Ovary (tissue), 9 donors: ENCODE data around the gene CD86. TPM values are rescaled to one million over a fixed set of nuclear protein-coding genes. Genes with fewer than 3 reads are reported as not detected.
"Not testable (repeated sequence)": the region's sequence is repeated elsewhere in the genome, so short reads cannot be mapped to it uniquely, and the experiment has no call there.

ENCODE experiments used
- DNase-seq, 5 donors: peaks; one replicate each; pipeline ENCODE4 v3.0.0-alpha.2; 2019 to 2020
- H3K27ac ChIP-seq, 2 donors: fragments of 200-600 bp; one replicate each; pipeline versions ENCODE4 v1.5.1 to v1.8.0; 2019 to 2022
- H3K27me3 ChIP-seq: fragments of 200-600 bp; one replicate; pipeline ENCODE4 v1.8.0; 2022
- H3K36me3 ChIP-seq: fragments of 200-600 bp; sonication (generic); one replicate; pipeline ENCODE4 v1.5.1; 2019
- H3K4me1 ChIP-seq: one replicate; pipeline ENCODE4 v1.8.1; 2013; ENCODE audit warnings: mild to moderate bottlenecking, moderate library complexity; ENCODE audit not compliant: insufficient read depth
- H3K4me3 ChIP-seq: fragments of 200-600 bp; sonication (generic); one replicate; pipeline ENCODE4 v1.5.1; 2017
- H3K9me3 ChIP-seq, 2 donors: fragments of 200-600 bp in 1 of 2; sonication (generic) in 1 of 2; one replicate each; pipeline versions ENCODE4 v1.5.1 to v1.8.1; 2013 to 2019; ENCODE audit warnings: mild to moderate bottlenecking in 1 of 2, moderate library complexity in 1 of 2
- EP300 ChIP-seq: sonication (generic); formaldehyde crosslinking; IDR thresholded peaks from one replicate; pipeline ENCODE4 v1.6.1; 2017; ENCODE audit warnings: antibody characterized with exemption
- POLR2A ChIP-seq: fragments of 450-650 bp; IDR thresholded peaks from one replicate; pipeline ENCODE4 v1.6.1; 2017; ENCODE audit warnings: antibody characterized with exemption, mild to moderate bottlenecking, moderate library complexity
- WGBS, 3 donors: extraction: QIAGEN DNeasy Blood & Tissue Kit in 1 of 3; methylation state at CpG; one replicate each; pipeline versions ENCODE4 v1.1.5 to v1.1.7; 2013 to 2017; 5-methylcytosine and 5-hydroxymethylcytosine counted together
- intact Hi-C, 4 donors: fragments of 100-400 bp; cut with DNase I; formaldehyde crosslinking; loops; one replicate each; pipeline versions ENCODE4 v1.11.0 to v1.15.1; 2022 to 2023
- polyA plus RNA-seq, 2 donors: library from polyadenylated mRNA; stranded (reverse); fragments of 200-250 nt in 1 of 2; fragments of 350-450 nt in 1 of 2; fragmentation: Illumina TruSeq in 1 of 2; extraction: RNeasy Lipid Tissue Mini Kit (QIAGEN cat#74804) in 1 of 2; gene quantifications; one replicate each; pipeline ENCODE4 v1.2.3, GENCODE V29; 2013 to 2014
- total RNA-seq, 7 donors: library from RNA; depleted of rRNA in 2 of 7; stranded (reverse); fragments of >200 nt in 2 of 7; fragmentation: NEBNext Ultra II Directional in 3 of 7; extraction: Animal tissue kit (Norgen Biotek cat#: 25700) in 3 of 7; gene quantifications; one replicate each; pipeline versions ENCODE4 v1.1.0 to v1.2.4, GENCODE V29; 2016 to 2023
- TF ChIP-seq, protein P1 (sequence below), 3 donors: fragments of 450-650 bp in 2 of 3; fragments of 200-600 bp in 1 of 3; IDR thresholded peaks; one replicate each; pipeline versions ENCODE4 v1.5.1 to v1.8.0; 2016 to 2022; ENCODE audit warnings: antibody characterized with exemption in 3 of 3, mild to moderate bottlenecking in 1 of 3
- donor health status: DM: no; HTN: no; CAD: no; lungs with moderate emphysema.
- donor health status: DM: no; HTN: no; CAD: no.
- donor health status: Bipolar disorder and iron deficiency.
- donor health status: DM: yes; HTN: yes; CAD: no.
- donor health status: DM: no; HTN: no; CAD: no.
- donor health status: DM: yes; HTN: yes; CAD: no.

CD86 gene
- total and polyA plus RNA-seq, 9 donors: 0.85 to 8.7 (median 3.5) TPM

DNA sequence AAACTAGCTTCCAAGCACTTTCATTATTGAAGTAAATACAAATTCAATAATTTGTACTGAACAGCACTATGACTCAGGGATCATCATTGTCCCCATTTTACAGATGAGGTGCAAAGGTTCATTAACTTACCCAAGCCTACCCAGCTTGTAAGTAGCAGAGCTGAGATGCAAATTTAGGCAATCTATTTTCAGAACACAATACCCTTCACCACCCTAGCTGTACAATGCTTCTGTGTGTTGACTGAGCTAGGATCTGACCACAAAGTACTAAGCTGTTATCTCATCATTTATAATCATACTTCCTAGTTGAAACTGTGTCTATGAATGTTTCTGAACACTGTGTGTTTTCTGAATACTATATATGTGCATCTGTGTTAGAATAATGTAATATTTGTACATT is 29.9 kb upstream of the CD86 start:
- Histone ChIP-seq H3K4me3 (no peak overlapping the region), H3K9me3 (no peaks in the 10 kb centered on the region), H3K36me3 (no peaks in the 10 kb centered on the region), H3K27ac (no peak overlapping the region), H3K4me1 (no peaks in the 10 kb centered on the region), H3K27me3 (no peaks in the 10 kb centered on the region)
- intact Hi-C loops: no loop called here
- no peak for TF ChIP-seq EP300
- DNase-seq: no peak

DNA sequence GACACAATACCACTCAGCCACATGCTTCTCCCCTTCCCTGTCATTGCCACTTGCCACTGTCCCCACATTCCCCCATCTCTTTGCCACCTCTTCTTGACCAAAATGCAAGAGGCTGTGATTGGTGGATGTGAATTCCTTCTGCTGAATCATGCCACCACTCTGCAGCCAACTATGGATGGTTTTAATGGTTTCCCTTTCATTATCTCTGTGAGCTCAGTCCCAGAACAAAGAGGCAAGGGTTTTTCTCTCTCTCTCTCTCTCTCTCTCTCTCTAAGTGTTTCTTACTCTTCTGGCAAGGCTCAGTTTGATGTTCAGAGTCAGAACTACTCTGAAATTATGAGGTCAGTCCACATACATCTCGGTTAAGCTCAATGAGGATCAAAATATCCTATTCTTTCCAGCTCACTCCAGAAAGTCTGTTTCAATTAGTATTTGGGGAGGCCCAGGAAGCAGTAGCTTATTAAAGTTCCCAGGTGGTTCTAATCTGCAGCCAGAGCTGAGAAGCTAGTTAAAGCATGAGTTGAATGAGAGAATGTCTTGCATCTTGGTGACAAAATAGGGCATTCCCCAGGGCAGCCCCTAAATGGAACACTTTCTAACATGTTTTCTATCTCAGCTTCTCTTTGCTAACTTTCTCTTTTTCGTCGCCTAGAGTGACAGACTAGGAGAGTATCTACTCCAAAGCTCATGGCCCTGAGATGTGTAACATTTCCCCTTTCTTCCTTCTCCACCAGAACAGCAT is 24.6 kb upstream of the CD86 start:
- Histone ChIP-seq H3K36me3 (no peaks in the 10 kb centered on the region), H3K27ac (no peak overlapping the region), H3K27me3 (no peaks in the 10 kb centered on the region), H3K4me1 (no peaks in the 10 kb centered on the region), H3K4me3 (no peak overlapping the region), H3K9me3 (no peaks in the 10 kb centered on the region)
- no peak for DNase-seq
- WGBS, 3 donors: 77 to 83% (median 77%) methylated on average over 3 of the region's 3 CpGs
- no peak for TF ChIP-seq POLR2A
- TF ChIP-seq EP300: no peak
- TF ChIP-seq, protein P1, sequence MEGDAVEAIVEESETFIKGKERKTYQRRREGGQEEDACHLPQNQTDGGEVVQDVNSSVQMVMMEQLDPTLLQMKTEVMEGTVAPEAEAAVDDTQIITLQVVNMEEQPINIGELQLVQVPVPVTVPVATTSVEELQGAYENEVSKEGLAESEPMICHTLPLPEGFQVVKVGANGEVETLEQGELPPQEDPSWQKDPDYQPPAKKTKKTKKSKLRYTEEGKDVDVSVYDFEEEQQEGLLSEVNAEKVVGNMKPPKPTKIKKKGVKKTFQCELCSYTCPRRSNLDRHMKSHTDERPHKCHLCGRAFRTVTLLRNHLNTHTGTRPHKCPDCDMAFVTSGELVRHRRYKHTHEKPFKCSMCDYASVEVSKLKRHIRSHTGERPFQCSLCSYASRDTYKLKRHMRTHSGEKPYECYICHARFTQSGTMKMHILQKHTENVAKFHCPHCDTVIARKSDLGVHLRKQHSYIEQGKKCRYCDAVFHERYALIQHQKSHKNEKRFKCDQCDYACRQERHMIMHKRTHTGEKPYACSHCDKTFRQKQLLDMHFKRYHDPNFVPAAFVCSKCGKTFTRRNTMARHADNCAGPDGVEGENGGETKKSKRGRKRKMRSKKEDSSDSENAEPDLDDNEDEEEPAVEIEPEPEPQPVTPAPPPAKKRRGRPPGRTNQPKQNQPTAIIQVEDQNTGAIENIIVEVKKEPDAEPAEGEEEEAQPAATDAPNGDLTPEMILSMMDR (IDR thresholded peaks at IDR 0.05): no peak
- intact Hi-C loops: no loop called here

DNA sequence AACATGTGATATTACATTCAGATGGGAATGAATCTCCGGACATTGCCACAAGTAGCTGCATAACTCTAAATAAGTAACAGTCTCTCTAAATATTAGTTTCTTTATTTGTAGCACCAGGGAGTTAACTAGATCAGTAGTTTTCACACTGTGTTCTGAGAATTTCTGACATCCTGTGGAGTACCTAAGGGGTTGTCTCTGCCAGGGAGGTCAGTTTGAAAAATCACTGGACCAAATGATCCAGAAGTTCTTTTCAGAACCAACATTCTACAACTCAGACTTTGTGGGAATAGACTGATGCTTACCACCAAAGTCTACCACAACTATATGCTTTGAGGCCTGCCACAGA is 24.1 kb upstream of the CD86 start:
- Histone ChIP-seq H3K4me1 (no peaks in the 10 kb centered on the region), H3K9me3 (no peaks in the 10 kb centered on the region), H3K4me3 (no peak overlapping the region), H3K27ac (no peak overlapping the region), H3K27me3 (no peaks in the 10 kb centered on the region), H3K36me3 (no peaks in the 10 kb centered on the region)
- intact Hi-C loops: no loop called here
- TF ChIP-seq POLR2A (no peak), EP300 (no peak)
- TF ChIP-seq, protein P1 (IDR thresholded peaks at IDR 0.05): no peak
- 87 to 95% (median 94%) methylated on average over 1 of the region's 1 CpG for WGBS, 3 donors
- DNase-seq: no peak

DNA sequence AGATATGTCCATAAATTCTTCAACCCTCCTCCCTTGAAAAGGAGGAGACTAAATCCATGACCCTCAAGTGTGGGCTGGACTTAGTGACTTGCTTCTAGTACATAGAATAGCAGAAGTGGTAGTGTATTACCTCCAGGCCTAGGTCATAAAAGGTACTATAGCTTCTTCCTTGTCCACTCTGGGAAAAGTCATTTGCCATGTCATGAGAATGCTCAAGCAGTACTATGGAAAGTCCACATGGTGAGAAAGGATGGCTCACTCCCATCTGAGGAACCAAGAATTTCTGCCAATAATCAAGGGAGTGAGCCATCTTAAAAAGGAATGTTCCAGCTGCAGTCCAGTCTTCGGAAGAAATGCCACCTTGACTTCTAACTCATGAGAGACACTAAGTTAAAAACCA is 22.6 kb upstream of the CD86 start:
- WGBS, 3 donors: 58 to 90% (median 79%) methylated on average over 1 of the region's 1 CpG
- H3K36me3 ChIP-seq: no peaks in the 10 kb centered on the region
- intact Hi-C loops: no loop called here
- TF ChIP-seq POLR2A (no peak), EP300 (no peak)
- H3K27ac ChIP-seq: no peak overlapping the region
- no peaks in the 10 kb centered on the region for H3K4me1 ChIP-seq
- no peaks in the 10 kb centered on the region for H3K27me3 ChIP-seq
- no peak for DNase-seq
- no peak overlapping the region for H3K4me3 ChIP-seq
- no peaks in the 10 kb centered on the region for H3K9me3 ChIP-seq

DNA sequence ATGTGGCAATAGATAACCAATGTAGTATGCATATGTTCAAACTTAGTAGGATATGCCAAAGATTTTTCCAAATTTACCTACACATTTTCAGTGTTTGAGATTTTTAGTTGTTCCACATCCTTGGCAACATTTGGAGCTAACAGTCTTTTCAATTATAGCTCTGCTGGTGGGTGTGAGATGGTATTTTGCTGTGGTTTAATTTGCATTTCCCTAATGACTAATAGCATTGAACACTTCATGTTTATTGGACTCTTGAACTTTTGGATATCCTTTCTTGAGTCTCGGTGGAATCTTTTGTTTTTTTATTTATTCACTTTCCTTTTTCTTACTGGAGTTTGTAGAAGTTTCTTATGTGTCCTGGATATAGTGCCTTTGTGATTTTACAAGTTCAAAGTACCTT is 22.1 kb upstream of the CD86 start:
- Histone ChIP-seq H3K36me3 (no peaks in the 10 kb centered on the region), H3K27me3 (no peaks in the 10 kb centered on the region), H3K4me3 (no peak overlapping the region), H3K9me3 (no peaks in the 10 kb centered on the region), H3K27ac (no peak overlapping the region), H3K4me1 (no peaks in the 10 kb centered on the region)
- no peak for TF ChIP-seq EP300
- TF ChIP-seq, protein P1 (IDR thresholded peaks at IDR 0.05): no peak
- TF ChIP-seq POLR2A: no peak
- no peak for DNase-seq
- 51 to 82% (median 53%) methylated on average over 1 of the region's 1 CpG for WGBS, 3 donors
- intact Hi-C loops: no loop called here

DNA sequence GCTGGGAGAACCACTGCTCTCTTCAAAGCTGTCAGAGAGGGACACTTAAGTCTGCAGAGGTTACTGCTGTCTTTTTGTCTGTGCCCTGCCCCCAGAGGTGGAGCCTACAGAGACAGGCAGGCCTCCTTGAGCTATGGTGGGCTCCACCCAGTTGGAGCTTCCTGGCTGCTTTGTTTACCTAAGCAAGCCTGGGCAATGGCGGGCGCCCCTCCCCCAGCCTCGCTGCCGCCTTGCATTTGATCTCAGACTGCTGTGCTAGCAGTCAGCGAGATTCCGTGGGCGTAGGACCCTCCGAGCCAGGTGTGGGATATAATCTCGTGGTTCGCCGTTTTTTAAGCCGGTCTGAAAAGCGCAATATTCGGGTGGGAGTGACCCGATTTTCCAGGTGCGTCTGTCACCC is 7.9 kb upstream of the CD86 start:
- DNase-seq, H3K27me3 ChIP-seq, intact Hi-C loops, H3K4me1 ChIP-seq, H3K4me3 ChIP-seq, H3K27ac ChIP-seq, H3K36me3 ChIP-seq, H3K9me3 ChIP-seq: not testable (repeated sequence)
- 84 to 91% (median 85%) methylated on average over 9 to 13 of the region's 16 CpGs for WGBS, 3 donors

DNA sequence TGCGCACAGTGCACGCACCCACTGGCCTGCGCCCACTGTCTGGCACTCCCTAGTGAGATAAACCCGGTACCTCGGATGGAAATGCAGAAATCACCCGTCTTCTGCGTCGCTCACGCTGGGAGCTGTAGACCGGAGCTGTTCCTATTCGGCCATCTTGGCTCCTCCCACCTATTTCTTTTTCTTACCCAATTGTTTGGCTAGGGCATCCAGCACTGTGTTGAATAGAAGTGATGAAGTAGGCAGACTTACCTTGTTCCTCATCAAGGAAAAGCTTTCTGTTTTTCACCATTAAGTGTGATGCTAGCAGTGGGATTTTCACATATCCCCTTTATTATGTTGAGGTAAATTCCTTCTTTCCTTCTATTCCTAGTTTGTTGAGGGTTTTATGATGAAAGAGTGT is 7.4 kb upstream of the CD86 start:
- WGBS, 3 donors: 96% methylated on average over 8 to 11 of the region's 11 CpGs
- H3K4me3 ChIP-seq, H3K9me3 ChIP-seq, H3K4me1 ChIP-seq, H3K36me3 ChIP-seq, H3K27ac ChIP-seq, DNase-seq, intact Hi-C loops, H3K27me3 ChIP-seq: not testable (repeated sequence)
